GM10266 (cell line): ENCODE data around the gene VSIR.

Experiments
- DNase-seq: peaks from one replicate; pipeline ENCODE4 v3.0.0; 2012; ENCODE audit errors: extremely low spot score
- TF ChIP-seq, protein P1 (sequence below): IDR thresholded peaks from 2 replicates; pipeline ENCODE4 v1.5.1; 2012; ENCODE audit warnings: mild to moderate bottlenecking, low read depth; ENCODE audit not compliant: control insufficient read depth, insufficient read depth; ENCODE audit errors: missing control alignments

The VSIR gene

GRCh38 chr10:71773221-71773971 lies at the start of gene VSIR:
TSS of gene VSIR (minus strand) at chr10:71773520. CDS start at chr10:71773439, 81 bp downstream.
- peak; percentile 92 for DNase-seq
- TF ChIP-seq, protein P1, sequence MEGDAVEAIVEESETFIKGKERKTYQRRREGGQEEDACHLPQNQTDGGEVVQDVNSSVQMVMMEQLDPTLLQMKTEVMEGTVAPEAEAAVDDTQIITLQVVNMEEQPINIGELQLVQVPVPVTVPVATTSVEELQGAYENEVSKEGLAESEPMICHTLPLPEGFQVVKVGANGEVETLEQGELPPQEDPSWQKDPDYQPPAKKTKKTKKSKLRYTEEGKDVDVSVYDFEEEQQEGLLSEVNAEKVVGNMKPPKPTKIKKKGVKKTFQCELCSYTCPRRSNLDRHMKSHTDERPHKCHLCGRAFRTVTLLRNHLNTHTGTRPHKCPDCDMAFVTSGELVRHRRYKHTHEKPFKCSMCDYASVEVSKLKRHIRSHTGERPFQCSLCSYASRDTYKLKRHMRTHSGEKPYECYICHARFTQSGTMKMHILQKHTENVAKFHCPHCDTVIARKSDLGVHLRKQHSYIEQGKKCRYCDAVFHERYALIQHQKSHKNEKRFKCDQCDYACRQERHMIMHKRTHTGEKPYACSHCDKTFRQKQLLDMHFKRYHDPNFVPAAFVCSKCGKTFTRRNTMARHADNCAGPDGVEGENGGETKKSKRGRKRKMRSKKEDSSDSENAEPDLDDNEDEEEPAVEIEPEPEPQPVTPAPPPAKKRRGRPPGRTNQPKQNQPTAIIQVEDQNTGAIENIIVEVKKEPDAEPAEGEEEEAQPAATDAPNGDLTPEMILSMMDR: peak; percentile 89

- no peak for DNase-seq
- TF ChIP-seq, protein P1: no peak
Observed at GRCh38 chr10:71821909-71822763, 48.8 kb upstream of the VSIR start.

GRCh38 chr10:71820966-71821365 lies 47.6 kb upstream of the VSIR start:
- TF ChIP-seq, protein P1: no peak
- no peak for DNase-seq

GRCh38 chr10:71819985-71820384 lies 46.7 kb upstream of the VSIR start:
- no peak for DNase-seq
- TF ChIP-seq, protein P1: no peak

GRCh38 chr10:71819441-71819861 lies 46.1 kb upstream of the VSIR start:
- no peak for DNase-seq
- TF ChIP-seq, protein P1: no peak

DNA sequence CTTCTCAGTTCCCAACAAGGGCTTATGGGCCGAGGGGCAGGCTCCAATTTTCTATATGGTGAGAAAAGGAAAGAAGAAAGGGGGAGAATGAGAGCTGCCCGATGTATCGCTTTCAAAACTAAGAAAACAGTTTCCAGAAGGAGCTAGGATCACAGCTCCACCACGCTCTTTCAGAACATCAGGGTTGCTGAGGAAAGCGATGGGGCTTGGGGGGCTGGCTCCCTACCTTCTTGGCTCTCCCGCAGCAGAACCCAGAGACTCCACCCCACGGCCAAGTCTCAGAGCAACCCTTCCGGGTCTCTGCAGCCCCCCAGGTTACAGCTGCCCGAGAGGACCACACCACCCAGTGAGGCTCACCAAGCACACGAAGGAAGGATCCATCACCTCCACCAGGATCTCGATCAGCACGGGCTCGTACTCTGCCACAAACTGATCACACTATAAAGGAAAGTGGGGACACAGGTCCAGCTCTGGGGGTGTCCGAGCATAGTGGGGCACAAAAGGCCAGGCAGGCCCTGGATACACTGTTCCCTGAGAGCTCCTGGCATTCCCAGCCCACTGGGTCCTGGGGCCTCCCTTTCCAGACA lies 45.4 kb upstream of the VSIR start:
- TF ChIP-seq, protein P1: no peak
- no peak for DNase-seq
